T-helper 17 cell (primary cell): ENCODE measurements around the gene PPM1G. TPM values are rescaled to one million over a fixed set of nuclear protein-coding genes. Genes with fewer than 3 reads are reported as not detected.
A peak's percentile ranks its signal among the peaks of the same experiment; 100 is the strongest.

Source experiments
- ATAC-seq: fragments of 150-1000 bp; cut with Tn5 transposase; 2 replicates; pipeline ENCODE4 v1.10.0; 2021; ENCODE audit warnings: mild to moderate bottlenecking, moderate library complexity
- DNase-seq, 3 donors: peaks; one replicate each; pipeline versions ENCODE4 v3.0.0 to v3.0.0-alpha.2; 2020 to 2021
- H3K9me3 ChIP-seq: one replicate; pipeline ENCODE4 v1.7.0; 2013; ENCODE audit warnings: low read length, mild to moderate bottlenecking; ENCODE audit not compliant: control insufficient read depth, poor library complexity, severe bottlenecking
- H3K27ac Mint-ChIP-seq: one replicate; pipeline ENCODE4 v1.8.0; 2022; ENCODE audit warnings: mild to moderate bottlenecking, moderate library complexity, mixed read lengths
- H3K27me3 Mint-ChIP-seq: one replicate; pipeline ENCODE4 v1.8.0; 2022; ENCODE audit warnings: mixed read lengths
- H3K36me3 Mint-ChIP-seq: one replicate; pipeline ENCODE4 v1.8.0; 2022; ENCODE audit warnings: low read depth, mixed read lengths
- H3K4me1 Mint-ChIP-seq: one replicate; pipeline ENCODE4 v1.8.0; 2022; ENCODE audit warnings: mild to moderate bottlenecking, mixed read lengths
- H3K4me3 Mint-ChIP-seq: one replicate; pipeline ENCODE4 v1.8.0; 2022; ENCODE audit warnings: mild to moderate bottlenecking, moderate library complexity, mixed read lengths
- total RNA-seq, 4 donors: library from RNA in 2 of 4; stranded (reverse) in 2 of 4; gene quantifications; one replicate each; pipeline ENCODE4 v1.2.3 and lab custom pipeline; 2022 to 2026

Gene PPM1G
- total RNA-seq, 2 donors from 2014 or later: 43.6 to 50.2 TPM

DNA sequence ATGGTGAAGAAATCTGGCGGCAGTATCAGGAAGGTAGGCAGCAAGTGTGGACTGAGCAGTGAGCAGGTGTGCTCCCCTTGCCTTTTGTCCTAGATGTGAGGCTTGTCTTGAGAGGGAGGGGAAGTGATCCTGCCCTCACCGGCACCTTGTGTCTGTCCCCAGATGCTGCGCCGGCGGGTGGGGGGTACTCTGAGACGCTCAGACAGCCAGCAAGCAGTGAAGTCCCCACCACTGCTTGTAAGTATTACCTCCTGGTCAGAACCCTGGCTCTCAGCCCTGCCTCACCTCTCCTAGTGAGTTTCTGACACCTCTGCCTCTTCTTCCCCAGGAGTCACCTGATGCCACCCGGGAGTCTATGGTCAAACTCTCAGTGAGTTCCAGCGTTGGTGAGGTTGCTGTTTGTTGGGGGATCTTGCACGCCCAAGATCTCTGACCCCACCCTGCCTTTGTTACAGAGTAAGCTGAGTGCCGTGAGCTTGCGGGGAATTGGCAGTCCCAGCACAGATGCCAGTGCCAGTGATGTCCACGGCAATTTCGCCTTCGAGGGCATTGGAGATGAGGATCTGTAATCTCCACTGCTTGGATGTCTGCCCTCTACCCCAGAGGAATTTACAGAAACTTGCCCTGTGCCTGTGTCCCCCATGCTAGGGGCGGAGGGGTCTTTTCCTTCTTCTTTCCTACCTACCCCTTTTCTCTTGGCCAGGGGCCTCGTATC, 33.1 kb downstream of the PPM1G start:
- peaks cover 4% of the 10 kb centered on the region for H3K36me3 Mint-ChIP-seq
- peak overlapping the region; percentile 73 for H3K27ac Mint-ChIP-seq
- no peaks in the 10 kb centered on the region for H3K9me3 ChIP-seq
- H3K4me1 Mint-ChIP-seq: peaks cover 34% of the 10 kb centered on the region
- no peaks in the 10 kb centered on the region for H3K27me3 Mint-ChIP-seq
- ATAC-seq: no peak
- no peak overlapping the region for H3K4me3 Mint-ChIP-seq
- no peak for DNase-seq

DNA sequence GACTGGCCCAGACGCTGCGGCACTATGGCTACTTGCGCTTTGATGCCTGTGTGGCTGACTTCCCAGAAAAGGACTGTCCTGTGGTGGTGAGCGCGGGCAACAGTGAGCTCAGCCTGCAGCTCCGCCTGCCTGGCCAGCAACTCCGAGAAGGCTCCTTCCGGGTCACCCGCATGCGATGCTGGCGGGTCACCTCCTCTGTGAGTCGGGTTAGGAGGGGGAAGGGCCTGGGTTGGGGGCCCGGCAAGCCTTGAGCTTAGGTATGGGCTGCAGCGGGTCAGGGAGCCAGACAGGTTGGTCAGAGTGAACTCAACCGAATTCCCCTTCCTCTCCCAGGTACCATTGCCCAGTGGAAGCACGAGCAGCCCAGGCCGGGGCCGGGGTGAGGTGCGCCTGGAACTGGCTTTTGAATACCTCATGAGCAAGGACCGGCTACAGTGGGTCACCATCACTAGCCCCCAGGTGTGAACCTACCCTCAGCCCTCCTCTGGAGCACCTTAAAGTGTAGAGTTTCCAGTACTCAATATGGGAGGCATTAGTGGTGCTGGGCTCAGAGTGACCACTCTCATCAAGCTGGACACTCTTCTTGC, 33.8 kb downstream of the PPM1G start:
- Mint-ChIP-seq H3K36me3 (peaks cover 4% of the 10 kb centered on the region), H3K4me3 (no peak overlapping the region), H3K27ac (no peak overlapping the region), H3K4me1 (peaks cover 30% of the 10 kb centered on the region), H3K27me3 (no peaks in the 10 kb centered on the region)
- ATAC-seq: no peak
- no peak for DNase-seq
- H3K9me3 ChIP-seq: no peaks in the 10 kb centered on the region

DNA sequence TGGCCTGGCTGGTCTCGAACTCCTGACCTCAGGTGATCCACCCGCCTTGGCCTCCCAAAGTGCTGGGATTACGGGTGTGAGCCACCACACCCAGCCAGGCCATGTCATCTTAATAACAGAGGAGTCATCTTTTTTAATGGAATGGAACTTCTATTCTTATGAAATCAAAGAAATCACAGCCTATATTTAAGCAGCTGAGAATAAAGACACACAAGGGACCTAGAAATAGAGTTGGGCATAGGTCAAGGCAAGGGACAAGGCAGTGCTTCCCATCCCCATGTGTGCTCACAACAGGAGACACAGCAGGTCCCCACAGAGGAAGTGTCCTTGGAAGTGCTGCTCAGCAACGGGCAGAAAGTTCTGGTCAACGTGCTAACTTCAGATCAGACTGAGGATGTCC, 35.8 kb downstream of the PPM1G start:
- no peak for ATAC-seq
- Mint-ChIP-seq H3K27me3 (no peaks in the 10 kb centered on the region), H3K4me3 (no peak overlapping the region), H3K27ac (no peak overlapping the region), H3K36me3 (peaks cover 6% of the 10 kb centered on the region), H3K4me1 (peaks cover 30% of the 10 kb centered on the region)
- H3K9me3 ChIP-seq: no peaks in the 10 kb centered on the region
- no peak for DNase-seq

DNA sequence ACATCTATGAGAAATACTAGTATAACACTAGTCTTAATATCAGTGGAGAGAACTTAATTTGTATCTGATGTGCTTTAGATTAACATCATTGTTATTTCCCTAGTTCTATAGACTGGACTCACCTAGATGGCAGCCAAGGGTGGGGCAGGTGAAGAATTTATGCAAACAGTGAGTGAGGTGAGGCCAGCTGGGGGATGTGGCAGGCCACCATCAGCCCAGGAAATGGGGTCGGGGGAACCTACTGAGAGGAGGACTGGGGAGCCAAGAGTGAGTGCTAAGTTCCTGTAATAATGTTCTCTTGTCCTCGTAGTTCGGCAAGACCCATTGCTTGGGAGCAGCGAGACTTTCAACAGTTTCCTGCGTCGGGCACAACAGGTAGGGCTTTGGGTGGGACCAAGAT, 36.5 kb downstream of the PPM1G start:
- H3K9me3 ChIP-seq: no peaks in the 10 kb centered on the region
- Mint-ChIP-seq H3K4me1 (peaks cover 32% of the 10 kb centered on the region), H3K27ac (no peak overlapping the region), H3K4me3 (peak overlapping the region; percentile 49), H3K36me3 (peaks cover 6% of the 10 kb centered on the region), H3K27me3 (no peaks in the 10 kb centered on the region)
- ATAC-seq (no peak), DNase-seq (no peak)

DNA sequence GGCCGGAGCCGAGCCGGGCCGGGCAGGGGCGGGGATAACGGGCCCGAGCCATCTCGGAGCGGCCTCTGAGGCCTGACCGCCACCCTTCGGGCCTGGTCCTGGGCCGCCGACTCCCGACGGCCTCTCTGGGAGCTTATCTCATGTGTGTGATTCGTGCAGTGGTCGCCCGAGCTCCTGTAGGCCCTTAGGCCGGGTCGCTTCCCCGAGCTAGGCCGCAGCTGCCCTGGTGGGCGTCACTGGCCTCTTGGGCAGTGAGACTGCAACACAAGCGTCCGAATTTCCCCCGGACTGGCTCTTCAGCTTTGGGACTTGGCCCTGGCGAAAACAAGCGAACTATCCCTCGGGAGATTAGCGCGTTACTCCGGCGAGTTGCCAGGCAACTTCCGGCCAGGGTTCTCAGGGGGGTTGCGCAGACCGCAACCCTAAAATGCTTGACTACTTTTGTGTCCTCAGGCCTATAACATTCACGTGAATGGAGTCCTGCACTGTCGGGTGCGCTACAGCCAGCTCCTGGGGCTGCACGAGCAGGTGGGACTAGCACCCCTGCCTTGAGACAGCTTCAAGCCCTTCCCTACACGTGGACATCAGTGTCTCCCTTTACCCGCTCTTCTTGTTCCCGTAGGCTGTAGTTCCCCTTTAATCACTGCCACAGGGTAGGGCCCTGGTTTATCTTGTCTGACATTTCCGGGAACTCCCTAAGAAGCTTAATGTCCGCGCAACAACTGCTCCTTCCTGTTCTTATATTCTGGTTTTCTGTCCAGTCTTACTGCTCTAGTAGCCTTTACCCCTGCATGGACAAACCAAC, 38.4 kb downstream of the PPM1G start:
- ATAC-seq (peak; percentile 7), DNase-seq (peak in 1 of 3 donors; percentile 9)
- Mint-ChIP-seq H3K4me1 (peaks cover 29% of the 10 kb centered on the region), H3K27me3 (no peaks in the 10 kb centered on the region), H3K36me3 (peaks cover 2% of the 10 kb centered on the region), H3K4me3 (peak overlapping the region; percentile 95), H3K27ac (peak overlapping the region; percentile 94)
- no peaks in the 10 kb centered on the region for H3K9me3 ChIP-seq

DNA sequence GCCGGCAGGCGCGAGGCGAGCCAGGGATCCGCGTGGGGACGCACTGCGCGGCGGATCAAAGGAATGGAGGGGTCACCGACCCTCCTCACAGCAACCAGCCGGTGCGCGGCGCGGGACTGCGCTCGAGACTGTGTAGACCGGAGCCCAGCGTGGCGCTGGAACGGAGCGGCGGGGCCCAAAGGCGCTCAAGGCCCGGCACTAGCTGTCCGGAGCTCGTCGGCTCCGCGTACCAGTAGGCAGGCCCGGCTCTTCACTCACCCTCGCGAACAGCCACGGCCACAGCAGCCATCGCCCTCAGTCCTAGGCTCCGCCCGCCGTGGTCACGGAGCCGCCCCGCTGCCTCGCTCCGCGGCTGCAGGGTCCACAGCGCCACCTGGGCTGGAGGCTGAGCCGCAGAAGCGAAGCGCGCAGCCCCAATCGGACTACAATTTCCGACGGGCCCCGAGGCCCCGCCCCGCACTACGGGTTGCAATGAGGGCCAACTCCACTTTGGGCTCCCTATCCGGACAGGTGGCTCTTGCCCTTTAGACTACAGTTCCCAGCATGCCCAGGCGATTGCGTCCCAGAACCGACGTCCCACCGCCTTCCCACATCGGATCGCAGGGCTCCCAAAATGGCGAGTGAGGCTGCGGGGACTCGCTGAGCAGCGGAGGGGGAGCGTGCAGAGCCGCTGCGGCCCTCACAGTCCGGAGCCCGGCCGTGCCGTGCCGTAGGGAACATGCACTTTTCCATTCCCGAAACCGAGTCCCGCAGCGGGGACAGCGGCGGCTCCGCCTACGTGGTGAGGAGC, 39.2 kb downstream of the PPM1G start, which contains the start of the genes EIF2B4 and SNX17:
Gene EIF2B4 (minus strand): TSS at position 313 of the 790 bp plus-strand sequence. CDS start 24 bp downstream, at position 289.
Gene SNX17 (plus strand): TSS at position 591 of the 790 bp plus-strand sequence. CDS start 128 bp downstream, at position 719.
- Mint-ChIP-seq H3K4me1 (peaks cover 29% of the 10 kb centered on the region), H3K36me3 (peaks cover 2% of the 10 kb centered on the region), H3K4me3 (peak within 1 kb of the TSS; percentile 95)

DNA sequence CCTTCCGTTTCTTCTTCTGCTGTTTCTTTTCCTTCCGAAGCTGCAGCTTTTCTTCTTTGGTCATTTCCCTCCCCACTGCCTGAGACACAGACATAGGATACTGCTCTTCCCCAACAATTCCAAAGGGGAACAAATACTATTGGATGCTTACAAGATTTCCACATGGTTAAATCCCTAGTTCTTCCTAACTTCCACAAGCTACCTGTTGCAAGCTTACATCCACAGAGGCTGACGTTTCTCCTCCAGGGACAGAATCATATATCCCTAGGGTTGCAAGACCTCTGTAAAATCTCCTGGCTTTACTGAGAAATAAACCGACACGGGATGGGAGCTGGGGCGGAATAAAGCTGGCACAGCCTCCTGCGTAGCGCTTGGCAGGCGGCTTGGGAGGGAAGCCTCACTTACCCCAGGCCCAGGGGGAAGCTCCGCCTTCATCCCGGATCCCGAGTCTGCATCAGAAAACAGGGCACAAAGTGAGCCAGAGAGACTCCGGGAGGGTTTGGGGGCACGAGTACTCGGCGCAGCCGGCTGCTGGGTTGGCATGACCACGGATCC, 39.8 kb downstream of the PPM1G start:
- DNase-seq: no peak
- ATAC-seq: no peak
- no peaks in the 10 kb centered on the region for H3K9me3 ChIP-seq
- H3K36me3 Mint-ChIP-seq: peaks cover 2% of the 10 kb centered on the region
- peaks cover 29% of the 10 kb centered on the region for H3K4me1 Mint-ChIP-seq
- peak overlapping the region; percentile 94 for H3K27ac Mint-ChIP-seq
- peak overlapping the region; percentile 95 for H3K4me3 Mint-ChIP-seq
- no peaks in the 10 kb centered on the region for H3K27me3 Mint-ChIP-seq

More for the DNA sequence above, 39.2 kb downstream of the PPM1G start, which contains the start of the genes EIF2B4 and SNX17:
- peak; percentile 93 for ATAC-seq
- peak within 1 kb of the TSS; percentile 94 for H3K27ac Mint-ChIP-seq
- peak; percentile 97 to 99 (median 99) for DNase-seq
- no peaks in the 10 kb centered on the region for H3K9me3 ChIP-seq
- no peaks in the 10 kb centered on the region for H3K27me3 Mint-ChIP-seq

DNA sequence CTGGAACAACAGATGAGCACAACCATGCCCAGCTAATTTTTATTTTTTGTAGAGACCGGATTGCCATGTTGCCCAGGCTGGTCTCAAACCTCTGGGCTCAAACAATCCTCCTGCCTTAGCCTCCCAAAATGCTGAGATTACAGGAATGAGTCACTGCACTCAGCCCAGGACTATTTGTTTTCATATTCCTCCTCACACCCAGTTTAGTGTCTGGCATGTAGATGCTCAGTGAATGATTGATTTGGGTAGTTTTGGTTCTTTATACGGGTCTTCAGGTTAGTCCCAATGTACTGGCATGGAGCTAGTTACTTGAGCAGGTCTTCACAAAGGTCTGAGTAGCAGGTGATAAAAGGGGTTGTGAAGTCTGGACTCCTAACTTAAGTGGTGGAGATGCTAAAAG, 45.5 kb downstream of the PPM1G start:
- H3K36me3 Mint-ChIP-seq: no peaks in the 10 kb centered on the region
- ATAC-seq: no peak
- no peaks in the 10 kb centered on the region for H3K27me3 Mint-ChIP-seq
- no peak overlapping the region for H3K4me3 Mint-ChIP-seq
- no peak overlapping the region for H3K27ac Mint-ChIP-seq
- DNase-seq: no peak
- H3K4me1 Mint-ChIP-seq: peaks cover 4% of the 10 kb centered on the region
- H3K9me3 ChIP-seq: no peaks in the 10 kb centered on the region

DNA sequence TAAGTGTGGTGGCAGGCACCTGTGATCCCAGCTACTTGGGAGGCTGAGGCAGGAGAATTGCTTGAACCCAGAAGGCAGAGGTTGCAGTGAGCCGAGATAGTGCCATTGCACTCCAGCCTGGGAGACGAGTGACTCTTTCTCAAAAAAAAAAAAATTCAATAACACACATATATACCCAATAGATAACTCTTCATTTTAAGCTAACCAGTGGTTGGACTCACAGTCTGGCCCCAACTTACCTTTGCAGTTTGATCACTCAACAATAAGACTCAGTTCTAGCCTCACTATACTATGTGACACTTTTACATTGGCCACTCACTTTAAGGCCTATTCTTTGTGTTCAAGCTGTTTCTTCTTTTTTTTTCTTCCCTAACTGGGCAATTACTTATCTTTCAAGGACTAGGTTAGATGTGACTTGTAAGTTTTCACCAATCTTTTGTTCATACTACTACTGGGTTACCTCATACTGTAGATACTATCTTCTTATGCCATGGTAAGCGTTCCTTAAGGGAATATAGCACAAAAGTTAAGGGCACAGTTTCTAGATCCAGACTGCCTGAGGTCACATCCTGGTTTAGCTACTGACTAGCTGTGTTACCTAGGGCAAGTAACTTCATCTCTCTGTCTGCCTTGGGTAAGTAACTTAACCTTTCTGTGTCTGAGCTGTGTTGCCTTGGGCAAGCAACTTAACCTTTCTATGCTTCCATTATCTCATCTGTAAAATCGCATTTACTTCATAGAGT, 46.5 kb downstream of the PPM1G start:
- H3K4me3 Mint-ChIP-seq: no peak overlapping the region
- H3K27ac Mint-ChIP-seq: no peak overlapping the region
- no peaks in the 10 kb centered on the region for H3K9me3 ChIP-seq
- H3K4me1 Mint-ChIP-seq: peaks cover 4% of the 10 kb centered on the region
- no peak for DNase-seq
- no peaks in the 10 kb centered on the region for H3K27me3 Mint-ChIP-seq
- ATAC-seq: no peak
- no peaks in the 10 kb centered on the region for H3K36me3 Mint-ChIP-seq

DNA sequence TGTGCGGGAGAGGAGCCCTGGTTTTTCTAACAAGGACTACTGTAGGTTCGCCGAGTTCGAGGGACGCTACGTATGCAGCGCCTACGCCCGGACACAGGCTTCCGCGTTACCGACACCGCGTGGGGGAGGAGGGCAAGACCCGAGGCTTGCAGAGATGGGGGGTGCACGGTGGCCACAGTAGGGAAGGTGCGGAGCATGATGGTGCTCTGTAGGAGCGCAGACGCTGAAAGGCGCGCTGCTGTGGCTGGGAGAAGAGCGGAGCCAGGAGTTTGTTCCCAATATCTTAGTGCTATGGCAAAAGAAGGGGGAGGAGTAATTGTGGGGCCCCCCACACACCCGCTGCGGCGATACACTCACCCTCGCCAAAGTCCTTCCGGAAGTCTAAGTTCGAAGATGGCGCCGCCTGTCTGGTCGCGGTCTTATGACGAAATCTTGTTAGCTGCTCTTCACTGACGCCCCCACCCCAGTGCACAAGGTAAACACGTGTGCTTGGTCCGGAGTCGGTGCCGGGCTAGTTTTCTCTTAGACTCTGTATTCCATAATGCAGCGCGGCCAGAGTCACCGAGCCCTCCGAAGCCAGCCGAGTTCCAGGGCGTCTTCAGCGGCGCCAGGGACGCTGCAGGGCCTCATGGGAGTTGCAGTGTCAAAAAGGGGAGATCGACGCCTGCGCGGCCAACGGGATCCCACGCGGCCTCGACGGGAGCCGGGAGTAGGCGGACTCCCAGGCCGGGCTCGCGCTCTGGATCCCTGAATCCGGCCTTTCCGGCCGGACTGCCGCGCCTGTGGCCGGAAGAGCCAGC, 52.8 kb downstream of the PPM1G start, which contains the start of gene GTF3C2:
Gene GTF3C2 (minus strand): TSS at position 383 of the 800 bp plus-strand sequence. CDS start 13,210 bp downstream, outside the sequence.
- peak; percentile 85 for ATAC-seq
- peak; percentile 79 to 84 (median 80) for DNase-seq
- Mint-ChIP-seq H3K27me3 (no peaks in the 10 kb centered on the region), H3K36me3 (peaks cover 4% of the 10 kb centered on the region), H3K4me1 (peaks cover 31% of the 10 kb centered on the region), H3K4me3 (peak within 1 kb of the TSS; percentile 99), H3K27ac (peak within 1 kb of the TSS; percentile 100)
- H3K9me3 ChIP-seq: no peaks in the 10 kb centered on the region

DNA sequence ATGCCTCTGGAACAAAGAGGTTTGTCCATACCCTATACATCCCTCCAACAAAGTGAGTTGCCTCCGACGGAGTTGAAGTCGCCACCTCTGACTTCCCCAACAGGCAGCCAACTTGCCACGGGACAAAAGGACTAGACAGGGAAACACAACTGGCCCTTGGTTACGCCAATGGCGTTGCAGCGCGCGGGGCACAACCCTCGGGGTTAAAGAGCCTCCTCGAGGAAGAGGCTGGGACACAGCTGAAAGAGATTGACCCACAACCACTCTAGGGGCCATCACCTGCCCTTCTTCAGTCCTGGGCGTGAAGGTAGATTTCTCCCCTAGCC, 53.4 kb downstream of the PPM1G start:
- no peaks in the 10 kb centered on the region for H3K9me3 ChIP-seq
- Mint-ChIP-seq H3K27me3 (no peaks in the 10 kb centered on the region), H3K36me3 (peaks cover 4% of the 10 kb centered on the region), H3K4me1 (peaks cover 34% of the 10 kb centered on the region), H3K27ac (peak overlapping the region; percentile 100), H3K4me3 (peak overlapping the region; percentile 99)
- DNase-seq (peak; percentile 26 to 37 (median 34)), ATAC-seq (peak; percentile 22)
